ENCODE results near the gene RETREG1. TPM values are rescaled to one million over a fixed set of nuclear protein-coding genes. Genes with fewer than 3 reads are reported as not detected.

RETREG1 gene
- total RNA-seq = 10 to 100 TPM; 29.1 to 58.8 (median 43.3) TPM

- peak in 1 of 2 donors; percentile 95 for DNase-seq (ENCODE audit: low spot score in 2 of 2)
- WGBS, 2 donors = 0 to 2% methylated on average over 26 to 32 of the region's 86 CpGs
- TF ChIP-seq CTCF (IDR thresholded peaks at IDR 0.05) = no peak
- no peak for TF ChIP-seq POLR2A (IDR thresholded peaks at IDR 0.05)
- peak within 1 kb of the TSS; percentile 77 for H3K4me3 ChIP-seq (ENCODE audit: low read depth, poor library complexity, severe bottlenecking)
- intact Hi-C loops (cut with DNase I; ENCODE audit: low total_unique reads) = no loop called here
Observed at GRCh38 chr5:16616536-16617273, at the start of gene RETREG1. Gene RETREG1 (minus strand): TSS chr5:16616997. CDS start chr5:16616971, 26 bp downstream.

DNA sequence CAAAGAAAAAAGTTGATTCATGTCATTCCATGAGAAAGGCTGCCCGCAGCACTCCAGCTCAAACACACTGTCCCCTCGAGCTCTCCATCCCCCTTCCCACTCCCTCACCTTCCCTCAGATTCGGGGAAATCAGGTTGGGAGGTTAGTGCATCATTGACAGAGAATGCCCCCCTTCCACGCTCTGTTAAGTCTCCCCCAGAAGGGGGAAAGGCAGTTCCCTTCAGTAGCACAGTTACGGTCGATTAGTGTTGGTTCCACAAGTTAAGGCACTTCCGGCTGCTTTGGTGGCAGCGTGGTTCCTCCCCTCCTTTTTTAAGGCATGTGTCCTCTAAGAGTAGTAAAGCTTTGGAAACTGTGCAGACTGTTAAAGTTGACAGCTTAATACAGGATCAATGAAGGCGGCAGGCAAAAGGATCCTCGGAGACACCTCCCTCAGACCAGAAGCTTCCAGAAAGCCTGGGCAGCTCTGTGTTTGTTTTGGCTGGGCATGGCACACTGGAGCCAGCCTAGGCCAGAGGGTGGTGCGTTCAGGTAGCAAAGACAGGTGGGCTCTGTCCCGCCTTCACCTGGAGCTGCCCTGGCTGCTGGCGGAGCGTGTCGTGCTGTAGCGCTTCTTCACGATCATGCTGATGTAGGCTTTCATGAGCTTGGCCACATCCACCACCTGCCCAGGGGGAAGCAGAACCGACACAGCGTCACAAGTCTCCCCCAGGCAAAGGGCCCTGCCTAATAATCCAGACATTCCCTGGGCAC is 49.5 kb upstream of the RETREG1 start:
- intact Hi-C loops (cut with DNase I; ENCODE audit: low total_unique reads) = no loop called here
- H3K4me3 ChIP-seq (ENCODE audit: low read depth, poor library complexity, severe bottlenecking) = no peak overlapping the region
- 73 to 76% methylated on average over 19 of the region's 19 CpGs for WGBS, 2 donors
- no peak for TF ChIP-seq POLR2A (IDR thresholded peaks at IDR 0.05)
- no peak for TF ChIP-seq CTCF (IDR thresholded peaks at IDR 0.05)
- no peak for DNase-seq (ENCODE audit: low spot score in 2 of 2)

GRCh38 chr5:16665601-16666000 is 48.8 kb upstream of the RETREG1 start:
- no peak overlapping the region for H3K4me3 ChIP-seq (ENCODE audit: low read depth, poor library complexity, severe bottlenecking)
- 65 to 71% methylated on average over 3 of the region's 3 CpGs for WGBS, 2 donors
- TF ChIP-seq CTCF (IDR thresholded peaks at IDR 0.05) (no peak), POLR2A (IDR thresholded peaks at IDR 0.05) (no peak)
- no peak for DNase-seq (ENCODE audit: low spot score in 2 of 2)
- intact Hi-C loops (cut with DNase I; ENCODE audit: low total_unique reads) = no loop called here

GRCh38 chr5:16664368-16664767 is 47.6 kb upstream of the RETREG1 start:
- DNase-seq (ENCODE audit: low spot score in 2 of 2) = peak in 1 of 2 donors; percentile 50
- intact Hi-C loops (cut with DNase I; ENCODE audit: low total_unique reads) = no loop called here
- H3K4me3 ChIP-seq (ENCODE audit: low read depth, poor library complexity, severe bottlenecking) = no peak overlapping the region
- TF ChIP-seq POLR2A (IDR thresholded peaks at IDR 0.05) = no peak
- WGBS, 2 donors = 93% methylated on average over 5 of the region's 5 CpGs

- 80 to 82% methylated on average over 4 of the region's 4 CpGs for WGBS, 2 donors
- TF ChIP-seq POLR2A (IDR thresholded peaks at IDR 0.05) (no peak), CTCF (IDR thresholded peaks at IDR 0.05) (no peak)
- no peak overlapping the region for H3K4me3 ChIP-seq (ENCODE audit: low read depth, poor library complexity, severe bottlenecking)
- no peak for DNase-seq (ENCODE audit: low spot score in 2 of 2)
- intact Hi-C loops (cut with DNase I; ENCODE audit: low total_unique reads) = no loop called here
Observed at GRCh38 chr5:16663840-16664239, 47.0 kb upstream of the RETREG1 start.

DNA sequence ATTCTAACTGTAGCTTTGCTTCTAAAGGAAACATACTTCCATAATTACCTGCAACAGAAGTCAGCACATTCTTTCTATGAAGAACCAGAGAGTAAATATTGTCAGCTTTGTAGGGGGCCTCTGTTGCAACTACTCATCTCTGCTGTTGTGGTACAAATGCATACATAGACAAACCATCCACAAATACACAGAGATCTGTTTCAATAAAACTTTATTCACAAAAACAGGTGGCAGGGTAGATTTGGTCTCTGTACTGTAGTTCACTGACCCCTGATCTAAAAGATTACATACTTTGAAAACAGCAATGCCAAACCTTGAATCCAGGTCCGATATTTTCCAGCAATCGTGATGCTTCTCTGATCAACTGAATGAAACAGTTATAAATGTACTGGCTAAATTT is 44.9 kb upstream of the RETREG1 start:
- H3K4me3 ChIP-seq (ENCODE audit: low read depth, poor library complexity, severe bottlenecking) = no peak overlapping the region
- WGBS, 2 donors = 95 to 96% methylated on average over 2 of the region's 2 CpGs
- TF ChIP-seq POLR2A (IDR thresholded peaks at IDR 0.05) = no peak
- no peak for TF ChIP-seq CTCF (IDR thresholded peaks at IDR 0.05)
- intact Hi-C loops (cut with DNase I; ENCODE audit: low total_unique reads) = no loop called here
- no peak for DNase-seq (ENCODE audit: low spot score in 2 of 2)

All from lower leg skin (tissue), 4 donors.